Left forelimb (tissue), 1 donor: ENCODE measurements around the gene FOXD4L6.
"Not testable (repeated sequence)": the region's sequence is repeated elsewhere in the genome, so short reads cannot be mapped to it uniquely, and the experiment has no call there.

Experiments used
- DNase-seq: peaks from one replicate; pipeline ENCODE4 v3.0.0-alpha.2; 2018; ENCODE audit warnings: low spot score

Gene FOXD4L6

GRCh38 chr9:41100508-41100907 is 28.0 kb downstream of the FOXD4L6 start:
- not testable (repeated sequence) for DNase-seq

- not testable (repeated sequence) for DNase-seq
Measured at GRCh38 chr9:41098759-41099158, 29.7 kb downstream of the FOXD4L6 start.

GRCh38 chr9:41095060-41095459 is 33.4 kb downstream of the FOXD4L6 start:
- not testable (repeated sequence) for DNase-seq

GRCh38 chr9:41094010-41094773 is 34.3 kb downstream of the FOXD4L6 start:
- not testable (repeated sequence) for DNase-seq

- not testable (repeated sequence) for DNase-seq
Measured at GRCh38 chr9:41090922-41091321, 37.6 kb downstream of the FOXD4L6 start.

- DNase-seq, result not testable (repeated sequence)
Measured at GRCh38 chr9:41090386-41090785, 38.1 kb downstream of the FOXD4L6 start.

- not testable (repeated sequence) for DNase-seq
Measured at GRCh38 chr9:41088450-41089059, 39.9 kb downstream of the FOXD4L6 start.

- DNase-seq, result not testable (repeated sequence)
Measured at GRCh38 chr9:41087929-41088328, 40.6 kb downstream of the FOXD4L6 start.

GRCh38 chr9:41087157-41087780 is 41.2 kb downstream of the FOXD4L6 start:
- not testable (repeated sequence) for DNase-seq

- not testable (repeated sequence) for DNase-seq
Measured at GRCh38 chr9:41086685-41087084, 41.8 kb downstream of the FOXD4L6 start.

GRCh38 chr9:41086215-41086614 is 42.3 kb downstream of the FOXD4L6 start:
- not testable (repeated sequence) for DNase-seq

GRCh38 chr9:41082358-41082757 is 46.1 kb downstream of the FOXD4L6 start:
- DNase-seq, result not testable (repeated sequence)

- not testable (repeated sequence) for DNase-seq
Measured at GRCh38 chr9:41079464-41079863, 49.0 kb downstream of the FOXD4L6 start.

- not testable (repeated sequence) for DNase-seq
Measured at GRCh38 chr9:41077586-41077985, 50.9 kb downstream of the FOXD4L6 start.
